Measurements from ENCODE around the gene NPEPL1.
"Not testable (repeated sequence)": the region's sequence is repeated elsewhere in the genome, so short reads cannot be mapped to it uniquely, and the experiment has no call there.

NPEPL1 gene

GRCh38 chr20:58743929-58744534 is 51.4 kb downstream of the NPEPL1 start:
- DNase-seq = no peak

DNA sequence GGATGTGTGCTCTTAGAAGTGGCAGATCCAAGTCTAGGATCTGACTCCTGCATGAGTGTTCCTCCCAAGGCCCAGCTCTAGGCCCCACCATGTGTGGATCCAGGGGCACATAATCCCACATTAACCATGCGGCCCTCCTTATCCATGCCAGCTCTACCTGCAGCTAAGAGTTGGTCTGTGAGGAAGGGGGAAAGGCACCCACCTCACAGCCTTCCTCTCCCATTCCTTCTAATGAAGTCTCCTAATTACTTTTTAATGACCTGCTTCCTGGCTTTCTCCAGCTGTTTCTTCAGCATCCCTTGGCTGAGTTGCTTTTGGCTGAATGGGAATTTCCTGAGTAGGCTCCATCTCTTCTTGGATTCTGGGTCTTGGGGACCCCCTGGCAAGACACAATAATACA is 52.2 kb downstream of the NPEPL1 start:
- no peak for DNase-seq

- no peak for DNase-seq
These were observed 52.8 kb downstream of the NPEPL1 start for GRCh38 chr20:58745391-58745790.

DNA sequence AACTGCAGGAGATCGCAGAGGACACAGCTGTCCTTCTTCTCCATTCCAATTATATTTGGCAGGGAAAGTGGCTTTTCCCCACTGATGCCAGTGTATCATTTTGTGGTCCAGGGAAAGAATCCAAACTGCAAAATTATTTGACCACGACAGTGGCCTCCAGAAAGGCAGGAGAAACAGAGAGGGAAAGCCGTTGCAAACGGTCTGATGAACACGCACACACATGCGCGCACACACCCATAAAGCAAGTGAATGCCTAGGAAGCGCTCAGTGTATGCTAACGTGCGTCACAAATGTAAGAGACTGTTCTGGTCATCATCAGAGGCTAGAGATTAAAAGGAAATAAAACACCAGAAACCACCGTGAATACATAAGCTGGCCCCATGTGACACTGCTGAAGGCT is 54.0 kb downstream of the NPEPL1 start:
- no peak for DNase-seq

GRCh38 chr20:58747211-58747610 is 54.6 kb downstream of the NPEPL1 start:
- no peak for DNase-seq

DNA sequence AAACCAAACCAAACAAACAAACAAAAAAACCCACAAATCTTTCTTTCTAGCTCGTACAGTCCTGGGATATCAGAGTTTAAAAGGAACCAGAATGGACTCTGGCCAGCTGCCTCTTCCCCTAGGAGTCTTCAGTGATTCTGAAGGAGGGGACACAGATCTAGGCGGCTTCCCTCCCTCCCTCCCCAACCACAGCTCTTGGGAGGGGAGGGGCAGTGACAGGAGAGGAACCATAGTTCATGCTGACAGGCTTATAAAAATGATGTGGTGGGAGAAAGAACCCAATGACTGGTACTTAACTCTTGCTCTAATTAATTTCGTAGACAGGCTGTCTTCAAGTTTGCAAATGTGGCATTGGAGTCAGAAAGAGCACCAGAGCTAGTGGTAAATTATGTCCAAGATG is 56.0 kb downstream of the NPEPL1 start:
- DNase-seq = no peak

GRCh38 chr20:58749098-58749769 is 56.6 kb downstream of the NPEPL1 start:
- no peak for DNase-seq

DNA sequence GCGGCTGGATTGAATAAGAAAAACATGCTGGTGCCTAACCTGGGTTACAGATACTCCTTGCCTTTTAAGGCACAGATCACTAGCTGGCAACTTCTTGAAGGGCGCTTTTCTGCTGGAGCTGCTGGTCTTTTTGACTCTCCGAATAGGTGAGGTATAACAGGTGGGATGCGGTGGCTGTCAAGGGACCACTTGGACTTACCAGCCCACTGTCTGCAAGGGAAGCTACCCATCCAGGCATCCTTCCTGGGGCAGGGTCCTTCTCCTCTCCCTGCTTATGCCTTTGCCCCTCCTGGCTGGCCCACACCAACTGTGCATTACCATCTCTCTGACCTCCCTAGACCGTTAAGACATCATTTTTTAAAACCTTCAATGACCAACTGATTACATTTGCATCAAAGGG is 57.4 kb downstream of the NPEPL1 start:
- DNase-seq = no peak

GRCh38 chr20:58750706-58751105 is 58.1 kb downstream of the NPEPL1 start:
- not testable (repeated sequence) for DNase-seq

DNA sequence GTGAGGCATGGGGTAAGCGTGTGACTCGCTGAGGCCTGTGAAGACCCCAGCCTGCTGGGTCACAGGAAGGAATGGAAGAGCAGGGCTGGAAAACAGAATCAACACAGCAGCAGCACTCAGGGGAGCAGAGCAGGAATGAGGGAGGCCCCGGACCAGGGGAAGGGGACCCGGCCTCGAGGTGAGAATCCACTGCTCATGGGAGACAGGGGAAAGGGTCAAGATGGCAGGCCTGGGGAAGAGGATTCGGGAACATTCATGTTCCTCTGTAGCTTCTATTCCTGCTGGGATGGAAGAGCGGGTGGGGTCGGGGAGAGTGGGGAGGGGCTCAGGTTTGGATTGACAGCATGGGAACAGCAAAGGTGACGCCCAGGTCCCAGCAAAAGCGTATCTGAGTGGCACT is 59.4 kb downstream of the NPEPL1 start:
- no peak for DNase-seq

DNA sequence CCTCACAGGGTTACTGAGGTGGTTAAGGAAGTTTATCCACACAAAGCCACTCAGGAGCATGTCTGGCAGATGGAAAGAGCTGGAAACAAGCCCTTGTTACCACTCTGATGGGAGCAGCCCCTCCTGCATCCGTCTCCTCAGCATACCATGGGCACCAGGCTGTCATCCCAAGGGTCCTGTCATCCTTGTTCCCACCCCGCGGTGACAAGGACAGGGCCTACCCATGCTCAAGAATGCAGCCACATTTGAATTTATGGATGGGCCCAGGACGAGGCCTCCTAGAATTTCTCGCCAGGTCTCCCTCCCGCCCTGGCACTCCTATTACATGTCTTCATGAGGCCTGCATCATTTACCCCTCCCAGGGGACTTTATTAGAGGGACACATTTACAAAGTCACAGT is 60.0 kb downstream of the NPEPL1 start:
- no peak for DNase-seq

DNA sequence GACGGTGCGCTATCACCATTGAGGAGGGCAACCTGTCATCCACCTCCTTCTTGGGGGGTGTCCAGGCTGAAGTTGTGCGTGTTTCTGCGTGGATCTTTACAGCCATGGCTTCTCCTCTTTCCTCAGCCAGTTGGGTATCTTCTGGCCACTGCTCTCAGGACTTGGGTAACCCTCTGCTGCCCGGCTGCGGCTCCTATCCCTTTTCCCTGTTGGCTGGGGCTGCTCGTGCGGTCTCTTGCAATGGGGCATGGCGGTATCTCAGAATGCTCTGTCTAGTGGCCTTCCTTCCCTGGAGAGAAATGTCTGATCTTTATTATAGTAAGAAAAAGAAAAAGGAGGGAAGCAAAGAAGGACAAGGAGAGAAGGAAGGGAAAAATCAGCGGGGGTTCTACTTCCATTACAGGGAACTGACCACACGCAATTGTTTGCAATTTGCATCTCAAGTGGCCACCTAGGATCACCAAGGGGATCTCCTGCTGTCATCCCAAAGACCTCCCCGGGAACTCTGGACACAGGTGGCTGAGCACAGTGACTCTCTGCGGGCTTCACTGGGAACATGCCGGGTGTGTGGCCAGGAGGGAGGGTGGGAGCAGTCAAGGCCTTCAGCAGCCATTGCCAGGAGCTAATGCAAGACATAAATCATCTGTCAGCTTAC is 60.8 kb downstream of the NPEPL1 start:
- DNase-seq = no peak

- no peak for DNase-seq
These were observed 61.4 kb downstream of the NPEPL1 start for GRCh38 chr20:58753922-58754551.

GRCh38 chr20:58754584-58754983 is 62.0 kb downstream of the NPEPL1 start:
- no peak for DNase-seq

DNA sequence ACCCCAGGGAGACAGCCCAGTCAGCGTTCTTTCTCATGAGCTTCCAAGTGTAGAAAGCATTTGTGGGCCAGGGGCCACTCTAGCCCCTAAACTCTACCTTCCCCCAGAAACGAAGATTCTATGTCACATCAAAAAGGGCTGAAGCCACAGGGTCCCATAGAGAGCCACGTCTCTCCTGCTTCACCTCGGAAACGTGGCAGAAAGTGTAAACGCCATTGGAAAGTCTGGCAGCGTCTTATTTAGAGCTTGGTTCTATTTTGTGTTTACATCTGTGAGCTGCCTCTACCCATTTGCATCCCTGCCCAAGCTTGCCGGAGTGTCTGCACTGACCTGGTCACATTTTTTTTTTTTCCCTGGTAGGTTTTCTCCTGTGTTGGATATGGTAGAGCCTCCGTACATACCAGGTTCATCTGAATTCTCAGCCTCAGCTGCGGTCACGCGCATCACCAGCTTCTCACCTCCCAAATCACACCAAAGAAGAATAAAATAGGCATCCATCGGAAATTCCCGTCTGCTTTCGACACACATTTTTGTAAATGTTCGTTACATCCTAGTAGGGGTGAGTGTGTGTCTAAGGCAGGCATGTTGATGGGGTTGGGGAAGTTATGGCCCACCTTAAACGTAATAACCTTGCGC is 62.6 kb downstream of the NPEPL1 start:
- no peak for DNase-seq

GRCh38 chr20:58755766-58756449 is 63.3 kb downstream of the NPEPL1 start:
- peak; percentile 77 for DNase-seq

GRCh38 chr20:58756450-58756775 is 63.8 kb downstream of the NPEPL1 start:
- no peak for DNase-seq

GRCh38 chr20:58757647-58758046 is 65.0 kb downstream of the NPEPL1 start:
- DNase-seq = not testable (repeated sequence)

DNA sequence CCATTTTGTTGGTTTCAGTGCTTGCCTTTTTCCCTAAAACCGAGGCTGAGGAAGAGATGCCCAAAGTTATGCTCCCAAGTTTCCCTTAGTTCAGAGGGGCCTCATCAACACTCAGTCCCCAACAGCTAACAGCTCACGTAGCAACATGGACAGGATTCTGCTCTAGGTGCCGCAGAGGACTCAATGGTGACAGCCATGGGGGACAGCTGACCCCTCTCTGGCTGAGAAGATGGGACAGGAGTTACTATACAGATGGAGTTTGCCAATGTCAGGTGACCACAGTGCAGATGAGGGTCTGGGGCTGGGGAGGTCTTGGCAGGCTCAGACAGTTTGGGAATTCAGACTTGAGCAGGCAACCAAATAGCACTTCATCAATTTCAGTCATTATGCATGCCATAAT is 67.3 kb downstream of the NPEPL1 start:
- no peak for DNase-seq

- DNase-seq = no peak
These were observed 68.3 kb downstream of the NPEPL1 start for GRCh38 chr20:58760856-58761255.

DNA sequence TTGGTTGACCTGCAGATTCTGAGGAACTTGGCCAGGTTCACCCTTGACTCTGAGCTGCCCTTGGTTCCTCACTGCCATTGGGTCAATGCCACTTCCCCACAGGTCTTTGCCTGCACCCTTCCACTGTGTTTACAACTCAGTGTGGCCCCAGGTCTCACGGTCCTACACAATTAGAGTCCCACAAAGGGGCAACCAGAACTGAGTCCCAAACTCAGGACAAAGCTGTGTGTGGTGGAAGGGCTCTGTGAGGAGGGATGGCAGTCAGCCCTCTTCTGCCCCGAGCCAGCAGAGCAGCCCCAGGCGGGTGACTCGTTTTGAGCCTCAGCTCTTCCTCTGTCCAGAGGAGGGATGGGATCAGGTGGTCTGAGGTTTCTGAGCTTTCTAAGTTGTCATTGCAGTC is 69.5 kb downstream of the NPEPL1 start:
- DNase-seq = no peak

DNA sequence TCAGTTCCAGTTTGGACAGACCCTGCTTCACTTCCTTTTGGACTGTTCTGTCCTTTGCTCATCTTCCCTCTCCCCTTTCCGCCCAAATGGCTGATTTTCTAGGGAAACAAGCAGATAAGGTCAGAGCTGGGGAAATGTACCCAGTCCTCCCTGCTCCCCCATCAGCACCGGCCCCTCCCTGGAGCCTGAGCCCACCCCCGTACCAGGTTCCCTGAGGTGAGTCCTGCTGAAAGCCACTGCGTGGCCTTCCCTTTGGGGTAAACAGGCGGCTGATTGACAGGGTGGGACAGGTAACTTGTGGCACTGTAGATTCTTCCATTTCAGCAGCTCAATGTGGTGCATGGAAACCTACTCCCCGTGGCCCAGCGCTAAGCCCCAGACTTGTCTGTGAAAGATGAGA is 70.5 kb downstream of the NPEPL1 start:
- no peak for DNase-seq
